ENCODE results near the gene HMG20B. TPM values are rescaled to one million over a fixed set of nuclear protein-coding genes. Genes with fewer than 3 reads are reported as not detected.

HMG20B gene
- total RNA-seq, 1 experiment from 2014 or later: 186 TPM

DNA sequence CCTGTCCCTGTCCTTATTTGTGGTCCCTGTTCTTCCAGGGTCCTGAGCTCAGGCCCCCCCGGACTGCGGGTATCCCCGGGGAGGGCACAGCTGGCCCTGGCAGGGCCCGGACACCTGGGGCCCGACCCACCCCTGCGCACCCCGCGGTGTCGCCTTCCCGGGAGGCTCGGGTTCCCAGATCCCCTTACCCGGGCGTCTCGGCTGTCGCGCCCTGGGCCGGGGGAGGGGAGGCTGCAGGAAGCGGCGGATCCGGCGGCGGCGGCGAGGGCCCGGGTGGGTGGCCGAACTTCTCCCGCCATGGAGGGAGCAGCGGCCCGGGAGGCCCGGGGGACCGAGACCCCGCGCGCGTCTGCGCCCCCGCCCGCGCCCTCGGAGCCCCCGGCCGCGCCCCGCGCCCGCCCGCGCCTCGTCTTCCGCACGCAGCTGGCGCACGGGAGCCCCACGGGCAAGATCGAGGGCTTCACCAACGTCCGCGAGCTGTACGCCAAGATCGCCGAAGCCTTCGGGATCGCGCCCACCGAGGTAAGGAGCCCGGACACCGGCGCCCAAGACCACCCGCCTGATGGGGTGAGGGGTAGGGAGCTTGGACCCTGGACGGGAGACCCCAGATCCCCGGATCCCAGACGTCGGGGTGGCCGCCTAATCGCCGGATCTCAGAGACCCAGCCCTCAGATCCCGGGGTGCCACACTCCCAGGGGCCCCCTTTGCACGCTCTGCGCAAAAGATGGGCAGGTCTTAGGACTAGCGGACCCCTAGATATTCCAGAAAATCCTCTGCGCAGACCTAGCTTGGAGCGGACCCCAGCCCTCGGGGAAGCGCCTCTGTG, 12.8 kb downstream of the HMG20B start, which contains the start of gene GIPC3:
TSS of gene GIPC3 (plus strand) at position 178 of the 826 bp plus-strand sequence. CDS start at position 298, 120 bp downstream.
- H3K27me3 ChIP-seq (ENCODE audit: insufficient read depth, low read length): no peaks in the 10 kb centered on the region
- RAD21 ChIA-PET (ENCODE audit: low non-redundant PET in 1 of 2, low total read pairs in 2 of 2, uncharacterized antibody in 2 of 2, unreplicated experiment in 2 of 2): no interaction called here
- H3K27ac ChIP-seq (ENCODE audit: low read depth, low read length): no peak within 1 kb of the TSS
- H3K36me3 ChIP-seq (ENCODE audit: control insufficient read depth in 1 of 2, insufficient read depth in 2 of 2, low read length in 2 of 2): no peaks in the 10 kb centered on the region
- peaks cover 0 to 13% of the 10 kb centered on the region in 2 experiments; a peak in 2 of 4 replicates for H3K4me1 ChIP-seq (ENCODE audit: control insufficient read depth in 1 of 2, insufficient read depth in 2 of 2, low read length in 2 of 2)
- no TSS peak for BruUV-seq (replicated peaks)
- no peak within 1 kb of the TSS for H2AFZ ChIP-seq (ENCODE audit: low read depth, low read length, poor library complexity, severe bottlenecking)
- no peak for DNase-seq (ENCODE audit: low read depth, low spot score)
- H3K4me2 ChIP-seq (ENCODE audit: low read length): no peak within 1 kb of the TSS
- H3K9ac ChIP-seq (ENCODE audit: low read length): no peak within 1 kb of the TSS
- H3K9me3 ChIP-seq (ENCODE audit: control insufficient read depth in 1 of 2, insufficient read depth in 1 of 2, low read depth in 1 of 2, low read length in 2 of 2): no peaks in the 10 kb centered on the region
- H4K20me1 ChIP-seq (ENCODE audit: insufficient read depth): no peaks in the 10 kb centered on the region
- no peaks in the 10 kb centered on the region for H3K9me2 ChIP-seq (ENCODE audit: insufficient read depth)
- no peak for ATAC-seq
- TF ChIP-seq REST (IDR thresholded peaks at IDR 0.05; ENCODE audit: low read depth) (no peak), MAX (IDR thresholded peaks at IDR 0.05) (no peak), EZH2 (IDR thresholded peaks at IDR 0.05) (no peak), ELF1 (IDR thresholded peaks at IDR 0.05; ENCODE audit: borderline replicate concordance, low read depth) (no peak), FOSL1 (IDR thresholded peaks at IDR 0.05; ENCODE audit: low read depth) (no peak), SRF (IDR thresholded peaks at IDR 0.05; ENCODE audit: low read depth) (no peak), POLR2A (IDR thresholded peaks at IDR 0.05; ENCODE audit: borderline replicate concordance, extremely low read depth, insufficient read depth, insufficient read length) (no peak), YY1 (IDR thresholded peaks at IDR 0.05; ENCODE audit: extremely low read depth, insufficient replicate concordance, low read depth, low read length) (no peak), ATF3 (IDR thresholded peaks at IDR 0.05) (no peak), RAD21 (IDR thresholded peaks at IDR 0.05; ENCODE audit: low read depth) (no peak), SIN3A (IDR thresholded peaks at IDR 0.05; ENCODE audit: low read depth) (no peak), ZFX (IDR thresholded peaks at IDR 0.05) (no peak), TCF7L2 (IDR thresholded peaks at IDR 0.05; ENCODE audit: borderline replicate concordance, extremely low read depth, insufficient read depth, insufficient read length) (no peak), ZNF274 (IDR thresholded peaks at IDR 0.05; ENCODE audit: low read depth, low read length) (no peak), ZBTB33 (IDR thresholded peaks at IDR 0.05; ENCODE audit: extremely low read depth, insufficient replicate concordance, low read length) (no peak), EGR1 (IDR thresholded peaks at IDR 0.05; ENCODE audit: low read depth) (no peak), EZH2phosphoT487 (IDR thresholded peaks at IDR 0.05; ENCODE audit: borderline replicate concordance) (no peak), CTCF (IDR thresholded peaks at IDR 0.05 in 2 of 3, conservative IDR thresholded peaks at IDR 0.05 in 1 of 3; ENCODE audit: borderline replicate concordance in 1 of 3, insufficient read depth in 1 of 3, low read depth in 2 of 3, low read length in 2 of 3) (no peak)
- intact Hi-C loops (cut with micrococcal nuclease): loop anchor here (1.0 kb wide), 1 partner anchor 33 kb away; no protein-coding TSS in a partner anchor
- POLR2A ChIA-PET: no interaction called here
- CTCF ChIA-PET: interaction anchor here (0.7 kb wide), 1 partner anchor 655 kb away, joined by 3 read pairs; no protein-coding TSS in a partner anchor
- no peaks in the 10 kb centered on the region for H3K79me2 ChIP-seq (ENCODE audit: insufficient read depth, low read length)
- H3K4me3 ChIP-seq (replicated peaks in 1 of 2; ENCODE audit: low read depth in 1 of 2, low read length in 2 of 2): no peak within 1 kb of the TSS

Data from HCT116 (cell line).